GM03348 (cell line): ENCODE data around the gene RNU1-3.
A peak's percentile ranks its signal among the peaks of the same experiment; 100 is the strongest.
"Not testable (repeated sequence)": the region's sequence is repeated elsewhere in the genome, so short reads cannot be mapped to it uniquely, and the experiment has no call there.

Source experiments
- DNase-seq: peaks from one replicate; pipeline ENCODE4 v3.0.0; 2012; ENCODE audit warnings: low spot score

RNU1-3 gene

GRCh38 chr1:16636551-16637195, 30.1 kb downstream of the RNU1-3 start:
- DNase-seq: not testable (repeated sequence)

DNA sequence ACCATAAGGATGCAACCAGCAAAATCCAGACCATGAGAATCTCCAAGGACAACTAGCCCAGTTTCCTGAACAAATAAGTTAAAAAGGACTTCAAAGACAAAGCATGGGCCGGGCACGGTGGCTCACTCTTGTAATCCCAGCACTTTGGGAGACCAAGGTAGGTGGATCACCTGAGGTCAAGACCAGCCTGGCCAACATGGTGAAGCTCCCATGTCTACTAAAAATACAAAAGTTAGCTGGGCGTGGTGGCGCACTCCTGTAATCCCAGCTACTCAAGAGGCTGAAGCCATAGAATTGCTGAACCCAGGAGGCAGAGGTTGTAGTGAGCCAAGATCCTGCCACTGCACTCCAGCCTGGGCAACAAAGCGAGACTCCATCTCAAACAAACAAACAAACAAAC, 30.8 kb downstream of the RNU1-3 start:
- not testable (repeated sequence) for DNase-seq

DNA sequence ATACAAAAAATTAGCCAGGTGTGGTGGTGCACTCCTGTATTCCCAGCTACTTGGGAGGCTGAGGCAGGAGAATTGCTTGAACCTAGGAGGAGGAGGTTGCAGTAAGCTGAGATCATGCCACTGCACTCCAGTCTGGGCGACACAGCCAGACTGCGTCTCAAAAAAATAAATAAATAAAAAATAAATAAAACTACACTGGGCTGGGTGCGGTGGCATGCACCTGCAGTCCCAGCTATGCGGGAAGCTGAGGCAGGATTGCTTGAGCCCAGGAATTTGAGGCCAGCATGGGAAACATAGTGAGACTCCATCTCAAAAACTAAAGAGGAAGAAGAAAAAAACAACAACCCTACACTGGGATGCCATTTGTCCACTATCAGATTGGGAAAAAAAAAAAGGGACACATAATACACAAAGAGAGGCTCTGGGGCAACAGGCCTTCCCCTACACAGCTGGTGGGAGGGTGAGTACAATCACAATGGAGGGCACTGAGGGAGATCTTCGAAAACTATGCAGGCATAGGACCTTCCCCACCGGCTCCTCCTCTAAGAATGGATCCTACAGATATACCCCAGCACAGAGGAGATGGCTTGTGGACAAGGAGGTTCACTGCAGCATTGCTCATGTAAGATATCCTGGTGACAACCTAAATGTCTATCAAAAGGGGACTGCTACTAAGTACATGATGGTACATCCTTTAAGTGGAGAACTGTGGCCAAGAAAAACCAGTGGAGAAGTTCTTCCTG, 33.0 kb downstream of the RNU1-3 start:
- DNase-seq: not testable (repeated sequence)

- DNase-seq: not testable (repeated sequence)
These were observed 34.5 kb downstream of the RNU1-3 start for GRCh38 chr1:16632044-16632850.

DNA sequence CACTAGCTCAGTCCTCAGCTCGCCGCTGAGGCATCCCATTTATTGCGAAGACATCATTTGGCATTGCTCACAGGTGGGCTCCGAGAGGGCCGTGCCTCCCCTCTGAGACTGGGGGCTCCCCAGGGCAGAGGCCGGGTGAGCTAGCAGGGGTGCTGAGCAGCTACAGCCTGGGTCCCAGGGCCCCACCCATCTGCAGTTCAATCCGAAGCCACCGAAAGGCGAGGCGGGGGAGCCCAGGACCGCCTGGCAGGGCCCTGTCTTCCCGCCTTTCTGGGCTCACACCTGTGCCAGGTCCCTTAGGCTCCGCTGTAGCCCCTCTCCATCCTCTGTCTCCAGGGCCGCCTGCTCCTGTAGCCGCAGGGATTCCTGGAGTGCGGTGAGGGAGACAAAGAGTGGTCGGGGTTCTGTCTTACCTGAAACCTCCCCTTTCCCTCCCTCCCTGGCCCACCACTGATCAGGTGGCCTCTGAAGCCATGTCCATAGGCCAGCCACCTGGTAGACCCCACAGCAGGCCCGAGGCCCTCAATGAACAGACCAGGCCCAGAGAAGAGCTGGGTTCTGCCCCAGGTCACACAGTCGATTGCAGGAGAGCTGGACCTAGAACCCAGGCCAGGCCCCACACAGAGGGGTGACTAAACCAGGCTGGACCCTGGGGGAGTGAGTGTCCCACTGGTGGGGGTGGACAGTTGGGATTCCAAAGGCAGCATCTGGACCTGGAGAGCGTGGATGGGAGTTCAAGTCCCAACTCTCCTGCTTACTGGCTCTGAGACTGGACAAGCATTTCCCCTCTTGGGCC, 35.3 kb downstream of the RNU1-3 start:
- DNase-seq: peak; percentile 13

DNA sequence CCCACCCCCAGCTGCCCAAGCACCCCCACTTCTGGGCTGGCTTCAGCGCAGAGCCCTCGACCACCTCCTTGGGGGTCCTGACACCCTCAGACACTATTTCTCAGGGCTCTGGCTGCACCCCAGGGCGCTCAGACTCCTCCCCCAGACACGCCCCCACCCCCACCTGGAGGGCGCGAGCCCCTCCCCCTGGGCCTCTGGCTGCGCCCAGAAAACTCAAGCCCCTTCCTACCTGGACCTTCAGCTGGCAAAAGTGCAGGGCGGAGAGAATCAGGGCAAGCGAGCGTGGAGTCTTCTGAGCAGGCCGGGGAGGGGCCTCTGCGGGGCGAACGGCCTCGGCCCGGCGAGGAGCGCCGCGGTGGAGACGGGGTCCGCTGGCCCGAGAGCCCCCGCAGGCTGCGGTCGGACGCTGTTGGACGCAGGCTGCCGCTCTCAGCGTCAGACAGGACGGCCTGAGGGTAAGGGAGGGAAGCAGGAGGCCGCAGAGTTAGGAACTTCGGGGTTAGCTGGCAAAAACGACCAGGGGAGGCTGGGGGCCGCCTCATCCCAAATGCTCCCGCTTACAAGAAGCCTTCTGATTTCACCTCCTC, 36.0 kb downstream of the RNU1-3 start:
- DNase-seq: no peak

- DNase-seq: not testable (repeated sequence)
These were observed 36.7 kb downstream of the RNU1-3 start for GRCh38 chr1:16629916-16630530.

DNA sequence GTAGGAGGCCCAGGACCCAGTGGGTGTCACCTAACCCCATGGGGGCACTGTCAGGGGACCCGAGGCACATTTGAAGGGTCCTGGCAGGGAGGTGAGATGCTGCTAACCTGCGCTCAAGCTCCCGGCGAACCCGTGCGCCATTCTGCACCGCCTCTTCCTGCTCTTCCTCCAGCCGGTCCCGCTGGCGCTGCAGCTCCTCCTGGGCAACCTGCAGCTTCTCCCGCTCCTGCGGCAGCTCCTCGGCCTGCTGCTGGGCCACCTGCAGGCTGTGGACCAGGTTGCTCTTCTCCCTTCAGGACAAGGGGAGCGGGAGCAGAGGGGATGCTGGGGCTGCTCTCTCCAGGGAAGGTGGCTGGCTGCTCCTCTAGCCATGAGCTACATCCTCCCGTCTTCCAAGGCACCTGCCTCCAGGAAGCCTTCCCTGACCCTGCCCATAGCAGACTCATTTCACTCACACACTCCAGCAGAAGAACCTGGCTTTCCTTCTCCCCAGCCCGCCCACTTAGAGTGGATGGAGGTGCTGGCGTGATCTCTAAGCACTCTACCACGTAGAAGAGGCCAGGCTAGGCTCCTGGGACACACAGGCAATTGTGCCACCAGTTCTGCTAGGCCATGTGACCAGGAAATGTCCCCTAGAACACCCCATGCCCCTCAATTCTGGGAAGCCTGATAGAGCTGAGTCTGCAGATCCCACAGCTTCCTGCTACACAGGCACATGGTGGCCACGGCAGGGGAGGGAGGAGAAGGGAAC, 38.2 kb downstream of the RNU1-3 start:
- no peak for DNase-seq

DNA sequence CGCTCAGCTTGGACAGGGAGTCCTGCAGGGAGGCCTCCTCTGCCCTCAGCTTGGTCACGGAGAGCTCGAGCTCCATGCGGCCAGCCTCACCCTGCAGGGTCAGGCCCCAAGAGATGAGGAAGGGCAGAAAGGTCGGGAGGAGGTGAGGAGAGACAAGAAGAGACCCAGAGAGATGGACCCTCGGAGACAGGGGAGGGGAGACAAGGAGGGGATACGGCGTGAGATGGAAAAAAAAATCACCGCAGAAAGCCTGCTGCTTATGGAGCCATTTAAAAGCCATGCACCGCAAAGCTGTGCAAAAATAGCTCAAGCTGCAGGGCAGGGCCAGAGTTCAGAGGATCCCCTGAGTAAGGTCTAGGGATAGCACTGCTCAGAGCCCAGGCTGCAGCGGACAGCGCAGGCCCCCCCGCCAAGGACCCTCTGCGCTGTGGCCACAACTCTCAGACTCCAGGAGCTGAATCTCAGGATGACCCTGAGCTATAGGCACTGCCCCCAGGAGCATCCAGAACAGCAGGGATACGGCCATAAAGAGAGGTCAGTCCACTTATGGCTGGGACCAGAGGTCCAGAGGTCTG, 40.3 kb downstream of the RNU1-3 start:
- not testable (repeated sequence) for DNase-seq

DNA sequence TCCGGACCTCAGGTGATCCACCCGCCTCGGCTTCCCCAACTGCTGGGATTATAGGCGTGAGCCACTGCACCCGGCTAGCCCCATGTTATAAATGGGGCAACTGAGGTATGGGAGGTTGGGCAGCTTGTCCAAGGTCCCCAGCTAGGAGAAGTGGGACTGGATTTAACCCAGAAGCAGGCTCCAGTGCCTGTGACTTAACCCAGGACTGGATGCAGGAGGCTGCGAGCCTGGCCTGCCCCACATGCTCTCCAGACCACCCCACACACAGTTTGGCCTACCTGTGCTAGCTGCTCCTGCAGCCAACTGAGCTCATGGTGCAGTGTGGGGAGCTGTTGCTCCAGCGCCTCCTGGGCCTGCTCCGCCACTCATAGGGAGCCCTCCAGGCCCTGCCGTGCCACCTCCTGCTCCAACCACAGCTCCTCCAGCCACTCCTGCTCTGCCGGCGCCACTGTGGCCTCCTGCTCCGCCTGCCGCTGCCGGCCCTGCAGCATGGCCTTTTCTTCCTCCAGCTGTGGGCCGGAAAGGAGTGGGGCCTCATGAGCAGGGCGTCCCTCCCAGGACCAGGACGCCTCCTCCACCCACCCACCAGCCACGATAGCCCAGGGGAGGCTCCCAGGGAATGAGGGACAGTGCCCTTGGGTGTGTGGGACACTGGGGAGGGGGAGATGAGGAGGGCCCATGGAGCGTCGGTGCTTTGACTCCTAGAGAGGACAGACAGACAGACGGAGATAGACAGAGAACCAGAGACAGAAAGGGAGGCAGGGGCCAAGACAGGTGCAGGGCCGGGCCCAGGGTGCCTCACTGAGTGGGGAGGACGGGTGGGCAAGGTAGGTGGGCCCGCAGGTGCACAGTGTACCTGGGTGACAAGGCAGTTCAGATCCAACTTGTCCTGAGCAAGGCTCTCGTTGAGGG, 41.0 kb downstream of the RNU1-3 start:
- DNase-seq: no peak

DNA sequence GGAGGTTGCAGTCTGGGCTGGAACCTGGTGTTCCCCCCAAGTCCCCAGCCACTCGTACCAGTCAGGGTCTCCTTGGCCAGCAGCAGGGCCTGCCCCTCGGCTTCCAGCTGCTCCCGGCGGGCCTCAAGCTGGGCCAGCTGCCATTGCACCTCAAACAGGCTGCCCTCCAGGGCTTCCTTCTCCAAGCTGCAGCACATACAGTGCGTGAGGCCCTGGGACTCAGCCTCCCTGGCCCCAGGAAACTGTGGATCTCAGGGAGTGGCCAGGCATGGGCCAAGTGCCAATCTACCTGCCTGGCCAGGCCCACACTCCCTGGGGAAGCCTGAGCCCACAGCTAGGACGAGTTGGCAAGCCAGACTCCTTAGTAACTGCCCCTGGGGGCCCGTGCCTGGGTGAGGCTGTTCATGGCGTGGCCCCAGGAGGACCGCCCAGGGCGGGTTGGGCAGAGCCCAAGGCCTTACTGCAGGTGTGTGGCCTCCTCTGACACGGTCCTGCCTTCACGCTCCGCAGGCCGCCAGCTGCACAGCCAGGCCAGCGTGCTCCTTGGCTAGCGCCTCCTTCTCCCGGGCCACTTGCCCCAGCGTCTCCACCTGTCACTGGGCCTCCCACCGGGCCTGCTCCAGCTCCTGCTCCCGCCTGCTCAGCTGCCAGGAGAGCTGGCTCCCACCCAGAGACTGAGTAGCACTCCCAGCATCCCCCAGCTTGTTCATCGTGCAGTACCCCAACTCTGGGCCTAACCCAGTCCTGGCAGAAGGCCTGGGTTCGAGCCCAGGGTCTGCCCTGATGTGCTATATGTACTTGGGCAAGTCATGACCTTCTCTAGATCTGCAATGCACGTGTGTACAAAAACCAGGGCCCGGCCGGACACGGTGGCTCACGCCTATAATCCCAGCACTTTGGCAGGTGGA, 42.7 kb downstream of the RNU1-3 start:
- DNase-seq: not testable (repeated sequence)

- DNase-seq: peak; percentile 88
These were observed 43.4 kb downstream of the RNU1-3 start for GRCh38 chr1:16623337-16623736.

DNA sequence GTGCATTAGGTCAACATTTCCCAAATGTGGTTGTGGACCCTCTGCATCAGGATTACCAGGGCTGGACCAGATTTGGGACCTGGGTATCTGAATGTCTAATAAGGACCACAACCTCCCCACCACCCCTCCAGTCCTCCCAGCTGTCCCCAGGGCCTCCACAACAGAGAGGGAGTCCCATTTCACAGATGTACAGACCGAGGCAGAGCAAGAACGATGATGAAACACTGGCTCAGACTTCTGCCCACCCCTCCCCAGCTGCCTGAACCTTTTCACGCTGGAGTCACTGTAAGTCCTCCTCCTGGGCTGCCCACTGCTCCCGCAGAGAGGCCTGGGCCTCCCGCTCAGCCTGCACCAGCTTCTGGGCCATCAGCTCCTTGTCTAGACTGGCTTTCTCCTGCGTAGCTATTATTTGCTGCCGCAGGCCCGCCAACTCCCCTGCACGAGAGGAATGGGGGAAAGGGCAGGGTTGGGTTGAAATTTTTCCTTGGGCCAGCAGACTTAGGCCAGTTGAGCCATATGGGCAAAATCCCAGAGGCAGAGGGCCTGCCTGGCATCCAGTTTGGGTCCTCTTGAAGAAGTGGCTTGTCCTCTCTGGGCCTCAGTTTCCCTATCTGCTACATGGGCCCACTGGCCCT, 45.0 kb downstream of the RNU1-3 start:
- not testable (repeated sequence) for DNase-seq

DNA sequence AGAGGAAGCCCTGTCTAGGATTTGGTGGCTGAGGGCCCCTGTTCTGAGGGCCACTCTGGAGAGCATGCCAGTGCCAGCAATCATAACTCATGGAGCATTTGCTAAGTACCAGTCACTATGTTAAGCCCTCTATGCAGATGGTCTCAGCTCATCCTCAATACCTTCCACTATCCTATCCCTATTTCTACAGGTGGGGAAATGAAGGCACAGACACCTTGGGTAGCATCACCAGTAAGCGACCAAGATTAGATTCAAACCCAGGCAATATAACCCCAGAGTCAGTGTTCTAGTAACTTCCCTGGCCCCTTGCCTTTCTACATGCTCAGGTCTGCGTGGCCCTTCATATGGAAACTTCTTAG, 45.5 kb downstream of the RNU1-3 start:
- no peak for DNase-seq

GRCh38 chr1:16619803-16620501, 46.8 kb downstream of the RNU1-3 start:
- DNase-seq: not testable (repeated sequence)

- DNase-seq: no peak
These were observed 48.0 kb downstream of the RNU1-3 start for GRCh38 chr1:16618719-16619118.
